GM23338 (cell line): ENCODE measurements around the gene PLD5. TPM values are rescaled to one million over a fixed set of nuclear protein-coding genes. Genes with fewer than 3 reads are reported as not detected.

Source experiments
- ATAC-seq: fragments of 200-7000 bp; cut with Tn5 transposase; 3 replicates; pipeline ENCODE4 v1.9.1; 2020
- DNase-seq: peaks from one replicate; pipeline ENCODE4 v3.0.0-alpha.2; 2015; ENCODE audit warnings: low spot score
- H2AFZ ChIP-seq: fragments of 200-600 bp; sonication (generic); 2 replicates; pipeline ENCODE4 v1.8.0; 2016; ENCODE audit warnings: antibody characterized with exemption, mild to moderate bottlenecking, moderate library complexity
- H3F3A ChIP-seq: fragments of 200-600 bp; sonication (generic); replicated peaks from 2 replicates; pipeline ENCODE4 v1.8.0; 2017; ENCODE audit warnings: antibody characterized with exemption, mixed run types, low read depth
- H3K27ac ChIP-seq: fragments of 200-600 bp; sonication (generic); 2 replicates; pipeline ENCODE4 v1.6.1; 2016; ENCODE audit warnings: low read depth
- H3K27me3 ChIP-seq: fragments of 200-600 bp; sonication (generic); 2 replicates; pipeline ENCODE4 v1.8.0; 2016; ENCODE audit warnings: mild to moderate bottlenecking, mixed run types, moderate library complexity; ENCODE audit not compliant: insufficient read depth
- H3K36me3 ChIP-seq: fragments of 200-600 bp; sonication (generic); 2 replicates; pipeline ENCODE4 v1.8.0; 2016; ENCODE audit warnings: mild to moderate bottlenecking; ENCODE audit not compliant: insufficient read depth
- H3K4me1 ChIP-seq: fragments of 200-600 bp; sonication (generic); 2 replicates; pipeline ENCODE4 v1.8.0; 2016; ENCODE audit warnings: mild to moderate bottlenecking, moderate library complexity; ENCODE audit not compliant: insufficient read depth
- H3K4me2 ChIP-seq: fragments of 200-600 bp; sonication (generic); 2 replicates; pipeline ENCODE4 v1.7.1; 2017; ENCODE audit warnings: mixed run types
- H3K4me3 ChIP-seq: fragments of 200-600 bp; sonication (generic); 2 replicates; pipeline ENCODE4 v1.6.1; 2016; ENCODE audit warnings: mixed run types
- H3K79me2 ChIP-seq: fragments of 200-600 bp; sonication (generic); replicated peaks from 2 replicates; pipeline ENCODE4 v1.8.0; 2017; ENCODE audit warnings: mild to moderate bottlenecking; ENCODE audit not compliant: insufficient read depth
- H3K9me2 ChIP-seq: fragments of 200-600 bp; sonication (generic); 2 replicates; pipeline ENCODE4 v1.8.0; 2017; ENCODE audit not compliant: insufficient read depth
- H4K20me1 ChIP-seq: fragments of 200-600 bp; sonication (generic); replicated peaks from 2 replicates; pipeline ENCODE4 v1.8.0; 2017; ENCODE audit warnings: mild to moderate bottlenecking; ENCODE audit not compliant: insufficient read depth
- H3K27ac Mint-ChIP-seq: 2 replicates; pipeline ENCODE4 v1.8.0; 2020; ENCODE audit warnings: inconsistent platforms, mild to moderate bottlenecking, moderate library complexity, mixed read lengths
- H3K27me3 Mint-ChIP-seq: 3 replicates; pipeline ENCODE4 v1.8.0; 2022; ENCODE audit warnings: low read depth, mild to moderate bottlenecking, moderate library complexity, mixed read lengths, inconsistent platforms; ENCODE audit not compliant: insufficient read depth, poor library complexity
- H3K36me3 Mint-ChIP-seq: 3 replicates; pipeline ENCODE4 v1.8.0; 2021; ENCODE audit warnings: low read depth, mild to moderate bottlenecking, inconsistent platforms, moderate library complexity, mixed read lengths
- H3K4me1 Mint-ChIP-seq: 3 replicates; pipeline ENCODE4 v1.8.0; 2020; ENCODE audit warnings: mild to moderate bottlenecking, inconsistent platforms, mixed read lengths
- H3K4me3 Mint-ChIP-seq: 3 replicates; pipeline ENCODE4 v1.8.0; 2021; ENCODE audit warnings: moderate library complexity, mild to moderate bottlenecking, inconsistent platforms, mixed read lengths
- H3K9me3 Mint-ChIP-seq: 3 replicates; pipeline ENCODE4 v1.8.0; 2020; ENCODE audit warnings: moderate library complexity, mild to moderate bottlenecking, inconsistent platforms, mixed read lengths
- CREB1 ChIP-seq: fragments of 250-450 bp; sonication (Bioruptor Pico); IDR thresholded peaks from 2 replicates; pipeline ENCODE4 v1.5.0; 2020; ENCODE audit warnings: low read depth, mild to moderate bottlenecking, moderate library complexity
- ETS1 ChIP-seq: IDR thresholded peaks from 2 replicates; pipeline ENCODE4 v1.6.1; 2016; ENCODE audit warnings: antibody characterized with exemption
- EZH2 ChIP-seq: fragments of 200-600 bp; sonication (generic); IDR thresholded peaks from one replicate; pipeline ENCODE4 v1.8.0; 2017; ENCODE audit warnings: antibody characterized with exemption, mild to moderate bottlenecking, low read depth; ENCODE audit not compliant: unreplicated experiment
- EZH2phosphoT487 ChIP-seq: fragments of 200-600 bp; sonication (generic); IDR thresholded peaks from one replicate; pipeline ENCODE4 v1.8.1; 2018; ENCODE audit warnings: antibody characterized with exemption; ENCODE audit not compliant: unreplicated experiment
- JUNB ChIP-seq: IDR thresholded peaks from one replicate; pipeline ENCODE4 v1.6.1; 2016; ENCODE audit warnings: antibody characterized with exemption; ENCODE audit not compliant: unreplicated experiment
- NANOG ChIP-seq: IDR thresholded peaks from 2 replicates; pipeline ENCODE4 v1.6.1; 2016; ENCODE audit warnings: antibody characterized with exemption, borderline replicate concordance
- POLR2AphosphoS5 ChIP-seq: IDR thresholded peaks from 2 replicates; pipeline ENCODE4 v1.6.1; 2016; ENCODE audit warnings: antibody characterized with exemption, low read depth
- STAT1 ChIP-seq: IDR thresholded peaks from one replicate; pipeline ENCODE4 v1.6.1; 2016; ENCODE audit warnings: antibody characterized with exemption; ENCODE audit not compliant: unreplicated experiment
- ZNF114 ChIP-seq: fragments of 250-450 bp; sonication (Bioruptor Pico); IDR thresholded peaks from 2 replicates; pipeline ENCODE4 v1.5.0; 2020; ENCODE audit warnings: mild to moderate bottlenecking, moderate library complexity
- ZNF331 ChIP-seq: fragments of 250-450 bp; sonication (Bioruptor Pico); IDR thresholded peaks from 2 replicates; pipeline ENCODE4 v1.5.0; 2020; ENCODE audit warnings: low read depth, mild to moderate bottlenecking, moderate library complexity
- polyA plus RNA-seq: library from polyadenylated mRNA; unstranded; fragments of >200 nt; fragmentation: Nextera tagmentation; extraction: Ambion mirVana; gene quantifications from 2 replicates; pipeline ENCODE4 v1.2.1, GENCODE V29; 2016
- total RNA-seq: library from RNA; depleted of rRNA; stranded (reverse); fragments of >200 nt; shearing (Covaris generic); gene quantifications from 2 replicates; pipeline ENCODE4 v1.2.3, GENCODE V29; 2014
- TF ChIP-seq, protein P1 (sequence below): IDR thresholded peaks from one replicate; pipeline ENCODE4 v1.6.1; 2018; ENCODE audit warnings: antibody characterized with exemption; ENCODE audit not compliant: unreplicated experiment
- TF ChIP-seq, protein P2 (sequence below), 2 experiments: fragments of 200-600 bp in 1 of 2; sonication (generic) in 1 of 2; conservative IDR thresholded peaks; 2 replicates each; pipeline versions ENCODE4 v1.5.1 to v1.6.1; 2016 to 2017; ENCODE audit warnings: antibody characterized with exemption in 2 of 2, low read depth in 2 of 2, mild to moderate bottlenecking in 2 of 2, moderate library complexity in 1 of 2
- TF ChIP-seq, protein P3 (sequence below): fragments of 250-450 bp; sonication (Bioruptor Pico); IDR thresholded peaks from 2 replicates; pipeline ENCODE4 v1.5.0; 2020; ENCODE audit warnings: mild to moderate bottlenecking, moderate library complexity

Gene PLD5
- total and polyA plus RNA-seq, 2 experiments from 2014 or later, result 5.5 to 5.8 TPM

DNA sequence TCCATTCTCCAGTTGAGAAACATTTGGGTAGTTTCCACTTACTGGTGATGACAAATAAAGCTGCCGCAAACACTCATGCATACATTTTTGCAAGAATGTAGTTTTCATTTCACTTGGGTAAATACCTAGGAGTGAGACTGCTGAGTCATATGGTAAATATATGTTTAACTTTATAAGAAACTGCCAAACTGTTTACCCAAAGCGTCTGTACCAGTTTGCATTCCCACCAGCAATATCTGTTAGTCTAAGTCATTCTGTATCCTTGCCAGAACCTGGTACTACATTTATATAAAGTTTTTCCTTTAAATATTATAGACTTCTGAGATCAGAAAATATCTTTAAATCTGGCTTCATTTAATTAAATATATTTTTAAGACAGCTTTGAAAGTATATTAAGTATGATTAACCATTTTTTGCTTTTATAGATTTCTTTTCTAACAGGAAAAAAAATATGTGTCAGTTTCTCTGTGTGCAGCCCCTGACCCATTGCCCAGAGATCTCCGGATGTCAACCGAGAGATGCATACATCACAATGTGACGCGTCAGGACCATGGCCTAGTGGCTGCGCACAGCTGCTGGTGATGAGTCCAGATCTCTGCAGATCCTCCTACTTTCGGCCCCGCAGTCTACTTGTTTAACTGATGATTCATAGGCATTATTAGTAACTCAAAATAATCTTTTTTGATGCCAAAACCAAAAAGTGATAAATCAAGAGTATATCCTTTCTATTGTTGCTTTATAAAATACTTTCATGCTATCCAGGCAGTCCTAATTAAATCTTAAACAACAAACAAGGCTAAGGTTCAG is 298.5 kb downstream of the PLD5 start:
- H4K20me1 ChIP-seq, result no peaks in the 10 kb centered on the region
- no peak for ATAC-seq
- H3K79me2 ChIP-seq, result no peaks in the 10 kb centered on the region
- H3K27me3 ChIP-seq, result no peaks in the 10 kb centered on the region
- TF ChIP-seq, protein P1, sequence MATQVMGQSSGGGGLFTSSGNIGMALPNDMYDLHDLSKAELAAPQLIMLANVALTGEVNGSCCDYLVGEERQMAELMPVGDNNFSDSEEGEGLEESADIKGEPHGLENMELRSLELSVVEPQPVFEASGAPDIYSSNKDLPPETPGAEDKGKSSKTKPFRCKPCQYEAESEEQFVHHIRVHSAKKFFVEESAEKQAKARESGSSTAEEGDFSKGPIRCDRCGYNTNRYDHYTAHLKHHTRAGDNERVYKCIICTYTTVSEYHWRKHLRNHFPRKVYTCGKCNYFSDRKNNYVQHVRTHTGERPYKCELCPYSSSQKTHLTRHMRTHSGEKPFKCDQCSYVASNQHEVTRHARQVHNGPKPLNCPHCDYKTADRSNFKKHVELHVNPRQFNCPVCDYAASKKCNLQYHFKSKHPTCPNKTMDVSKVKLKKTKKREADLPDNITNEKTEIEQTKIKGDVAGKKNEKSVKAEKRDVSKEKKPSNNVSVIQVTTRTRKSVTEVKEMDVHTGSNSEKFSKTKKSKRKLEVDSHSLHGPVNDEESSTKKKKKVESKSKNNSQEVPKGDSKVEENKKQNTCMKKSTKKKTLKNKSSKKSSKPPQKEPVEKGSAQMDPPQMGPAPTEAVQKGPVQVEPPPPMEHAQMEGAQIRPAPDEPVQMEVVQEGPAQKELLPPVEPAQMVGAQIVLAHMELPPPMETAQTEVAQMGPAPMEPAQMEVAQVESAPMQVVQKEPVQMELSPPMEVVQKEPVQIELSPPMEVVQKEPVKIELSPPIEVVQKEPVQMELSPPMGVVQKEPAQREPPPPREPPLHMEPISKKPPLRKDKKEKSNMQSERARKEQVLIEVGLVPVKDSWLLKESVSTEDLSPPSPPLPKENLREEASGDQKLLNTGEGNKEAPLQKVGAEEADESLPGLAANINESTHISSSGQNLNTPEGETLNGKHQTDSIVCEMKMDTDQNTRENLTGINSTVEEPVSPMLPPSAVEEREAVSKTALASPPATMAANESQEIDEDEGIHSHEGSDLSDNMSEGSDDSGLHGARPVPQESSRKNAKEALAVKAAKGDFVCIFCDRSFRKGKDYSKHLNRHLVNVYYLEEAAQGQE, result no peak
- TF ChIP-seq EZH2phosphoT487, result no peak
- TF ChIP-seq STAT1, result no peak
- no peak for TF ChIP-seq NANOG
- no peak for TF ChIP-seq JUNB
- TF ChIP-seq, protein P2, sequence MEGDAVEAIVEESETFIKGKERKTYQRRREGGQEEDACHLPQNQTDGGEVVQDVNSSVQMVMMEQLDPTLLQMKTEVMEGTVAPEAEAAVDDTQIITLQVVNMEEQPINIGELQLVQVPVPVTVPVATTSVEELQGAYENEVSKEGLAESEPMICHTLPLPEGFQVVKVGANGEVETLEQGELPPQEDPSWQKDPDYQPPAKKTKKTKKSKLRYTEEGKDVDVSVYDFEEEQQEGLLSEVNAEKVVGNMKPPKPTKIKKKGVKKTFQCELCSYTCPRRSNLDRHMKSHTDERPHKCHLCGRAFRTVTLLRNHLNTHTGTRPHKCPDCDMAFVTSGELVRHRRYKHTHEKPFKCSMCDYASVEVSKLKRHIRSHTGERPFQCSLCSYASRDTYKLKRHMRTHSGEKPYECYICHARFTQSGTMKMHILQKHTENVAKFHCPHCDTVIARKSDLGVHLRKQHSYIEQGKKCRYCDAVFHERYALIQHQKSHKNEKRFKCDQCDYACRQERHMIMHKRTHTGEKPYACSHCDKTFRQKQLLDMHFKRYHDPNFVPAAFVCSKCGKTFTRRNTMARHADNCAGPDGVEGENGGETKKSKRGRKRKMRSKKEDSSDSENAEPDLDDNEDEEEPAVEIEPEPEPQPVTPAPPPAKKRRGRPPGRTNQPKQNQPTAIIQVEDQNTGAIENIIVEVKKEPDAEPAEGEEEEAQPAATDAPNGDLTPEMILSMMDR (conservative IDR thresholded peaks at IDR 0.05; ENCODE audit: low read depth in 2 of 2), result no peak
- TF ChIP-seq CREB1, result no peak
- TF ChIP-seq ZNF331 (CRISPR knock-in tag), result no peak
- no peak for TF ChIP-seq ETS1
- no peak for TF ChIP-seq POLR2AphosphoS5
- TF ChIP-seq, protein P3, sequence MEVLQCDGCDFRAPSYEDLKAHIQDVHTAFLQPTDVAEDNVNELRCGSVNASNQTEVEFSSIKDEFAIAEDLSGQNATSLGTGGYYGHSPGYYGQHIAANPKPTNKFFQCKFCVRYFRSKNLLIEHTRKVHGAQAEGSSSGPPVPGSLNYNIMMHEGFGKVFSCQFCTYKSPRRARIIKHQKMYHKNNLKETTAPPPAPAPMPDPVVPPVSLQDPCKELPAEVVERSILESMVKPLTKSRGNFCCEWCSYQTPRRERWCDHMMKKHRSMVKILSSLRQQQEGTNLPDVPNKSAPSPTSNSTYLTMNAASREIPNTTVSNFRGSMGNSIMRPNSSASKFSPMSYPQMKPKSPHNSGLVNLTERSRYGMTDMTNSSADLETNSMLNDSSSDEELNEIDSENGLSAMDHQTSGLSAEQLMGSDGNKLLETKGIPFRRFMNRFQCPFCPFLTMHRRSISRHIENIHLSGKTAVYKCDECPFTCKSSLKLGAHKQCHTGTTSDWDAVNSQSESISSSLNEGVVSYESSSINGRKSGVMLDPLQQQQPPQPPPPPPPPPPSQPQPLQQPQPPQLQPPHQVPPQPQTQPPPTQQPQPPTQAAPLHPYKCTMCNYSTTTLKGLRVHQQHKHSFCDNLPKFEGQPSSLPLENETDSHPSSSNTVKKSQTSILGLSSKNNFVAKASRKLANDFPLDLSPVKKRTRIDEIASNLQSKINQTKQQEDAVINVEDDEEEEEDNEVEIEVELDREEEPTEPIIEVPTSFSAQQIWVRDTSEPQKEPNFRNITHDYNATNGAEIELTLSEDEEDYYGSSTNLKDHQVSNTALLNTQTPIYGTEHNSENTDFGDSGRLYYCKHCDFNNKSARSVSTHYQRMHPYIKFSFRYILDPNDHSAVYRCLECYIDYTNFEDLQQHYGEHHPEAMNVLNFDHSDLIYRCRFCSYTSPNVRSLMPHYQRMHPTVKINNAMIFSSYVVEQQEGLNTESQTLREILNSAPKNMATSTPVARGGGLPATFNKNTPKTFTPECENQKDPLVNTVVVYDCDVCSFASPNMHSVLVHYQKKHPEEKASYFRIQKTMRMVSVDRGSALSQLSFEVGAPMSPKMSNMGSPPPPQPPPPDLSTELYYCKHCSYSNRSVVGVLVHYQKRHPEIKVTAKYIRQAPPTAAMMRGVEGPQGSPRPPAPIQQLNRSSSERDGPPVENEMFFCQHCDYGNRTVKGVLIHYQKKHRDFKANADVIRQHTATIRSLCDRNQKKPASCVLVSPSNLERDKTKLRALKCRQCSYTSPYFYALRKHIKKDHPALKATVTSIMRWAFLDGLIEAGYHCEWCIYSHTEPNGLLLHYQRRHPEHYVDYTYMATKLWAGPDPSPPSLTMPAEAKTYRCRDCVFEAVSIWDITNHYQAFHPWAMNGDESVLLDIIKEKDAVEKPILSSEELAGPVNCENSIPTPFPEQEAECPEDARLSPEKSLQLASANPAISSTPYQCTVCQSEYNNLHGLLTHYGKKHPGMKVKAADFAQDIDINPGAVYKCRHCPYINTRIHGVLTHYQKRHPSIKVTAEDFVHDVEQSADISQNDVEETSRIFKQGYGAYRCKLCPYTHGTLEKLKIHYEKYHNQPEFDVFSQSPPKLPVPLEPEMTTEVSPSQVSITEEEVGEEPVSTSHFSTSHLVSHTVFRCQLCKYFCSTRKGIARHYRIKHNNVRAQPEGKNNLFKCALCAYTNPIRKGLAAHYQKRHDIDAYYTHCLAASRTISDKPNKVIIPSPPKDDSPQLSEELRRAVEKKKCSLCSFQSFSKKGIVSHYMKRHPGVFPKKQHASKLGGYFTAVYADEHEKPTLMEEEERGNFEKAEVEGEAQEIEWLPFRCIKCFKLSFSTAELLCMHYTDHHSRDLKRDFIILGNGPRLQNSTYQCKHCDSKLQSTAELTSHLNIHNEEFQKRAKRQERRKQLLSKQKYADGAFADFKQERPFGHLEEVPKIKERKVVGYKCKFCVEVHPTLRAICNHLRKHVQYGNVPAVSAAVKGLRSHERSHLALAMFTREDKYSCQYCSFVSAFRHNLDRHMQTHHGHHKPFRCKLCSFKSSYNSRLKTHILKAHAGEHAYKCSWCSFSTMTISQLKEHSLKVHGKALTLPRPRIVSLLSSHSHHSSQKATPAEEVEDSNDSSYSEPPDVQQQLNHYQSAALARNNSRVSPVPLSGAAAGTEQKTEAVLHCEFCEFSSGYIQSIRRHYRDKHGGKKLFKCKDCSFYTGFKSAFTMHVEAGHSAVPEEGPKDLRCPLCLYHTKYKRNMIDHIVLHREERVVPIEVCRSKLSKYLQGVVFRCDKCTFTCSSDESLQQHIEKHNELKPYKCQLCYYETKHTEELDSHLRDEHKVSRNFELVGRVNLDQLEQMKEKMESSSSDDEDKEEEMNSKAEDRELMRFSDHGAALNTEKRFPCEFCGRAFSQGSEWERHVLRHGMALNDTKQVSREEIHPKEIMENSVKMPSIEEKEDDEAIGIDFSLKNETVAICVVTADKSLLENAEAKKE (CRISPR knock-in tag), result no peak
- TF ChIP-seq EZH2, result no peak
- no peak for TF ChIP-seq ZNF114 (CRISPR knock-in tag)
- H3K27ac ChIP-seq, result no peak overlapping the region
- Mint-ChIP-seq H3K4me1 (peaks cover 19% of the 10 kb centered on the region), H3K36me3 (peaks cover 14% of the 10 kb centered on the region; the same call in 1 of the 3 replicates), H3K27me3 (peaks cover 4% of the 10 kb centered on the region), H3K4me3 (no peak overlapping the region), H3K27ac (peak overlapping the region; percentile 40; the same call in 1 of the 2 replicates), H3K9me3 (peaks cover 12% of the 10 kb centered on the region; the same call in 1 of the 3 replicates)
- DNase-seq, result no peak
- H3F3A ChIP-seq, result no peaks in the 10 kb centered on the region
- H3K4me1 ChIP-seq, result peaks cover 13% of the 10 kb centered on the region
- H3K36me3 ChIP-seq, result no peaks in the 10 kb centered on the region
- no peak overlapping the region for H3K4me2 ChIP-seq
- H2AFZ ChIP-seq, result no peak overlapping the region
- H3K9me2 ChIP-seq, result no peaks in the 10 kb centered on the region
- H3K4me3 ChIP-seq, result no peak overlapping the region
